SK-N-SH treated with all-trans-retinoic acid at 6 μM for 48 hours (cell line): Measurements from ENCODE around the gene FOXJ3.

ENCODE experiments used
- ATAC-seq: fragments of 200-7000 bp; cut with Tn5 transposase; 3 replicates; pipeline ENCODE4 v1.9.1; 2020; ENCODE audit warnings: mild to moderate bottlenecking, moderate library complexity
- ARNTL ChIP-seq: fragments of 450-650 bp; formaldehyde crosslinking; IDR thresholded peaks from 2 replicates; pipeline ENCODE4 v1.5.0; 2020; ENCODE audit warnings: low read depth, mild to moderate bottlenecking, moderate library complexity, borderline replicate concordance
- BACH2 ChIP-seq: fragments of 250-450 bp; sonication (Bioruptor Pico); IDR thresholded peaks from 2 replicates; pipeline ENCODE4 v1.9.0; 2021; ENCODE audit warnings: mild to moderate bottlenecking, borderline replicate concordance
- CREB5 ChIP-seq: fragments of 250-450 bp; sonication (Bioruptor Pico); IDR thresholded peaks from 2 replicates; pipeline ENCODE4 v1.5.1; 2020; ENCODE audit warnings: low read depth, mild to moderate bottlenecking, moderate library complexity
- CSDC2 ChIP-seq: fragments of 250-450 bp; sonication (Bioruptor Pico); IDR thresholded peaks from 2 replicates; pipeline ENCODE4 v1.5.0; 2020; ENCODE audit warnings: mild to moderate bottlenecking, moderate library complexity
- ESRRG ChIP-seq: fragments of 250-450 bp; sonication (Bioruptor Pico); IDR thresholded peaks from 2 replicates; pipeline ENCODE4 v1.6.1; 2021; ENCODE audit warnings: mild to moderate bottlenecking
- GLIS3 ChIP-seq: fragments of 250-450 bp; sonication (Bioruptor Pico); IDR thresholded peaks from 2 replicates; pipeline ENCODE4 v1.5.0; 2020; ENCODE audit warnings: mild to moderate bottlenecking, moderate library complexity
- OSR1 ChIP-seq: fragments of 250-450 bp; sonication (Bioruptor Pico); IDR thresholded peaks from 2 replicates; pipeline ENCODE4 v1.8.0; 2022; ENCODE audit warnings: moderate library complexity, mild to moderate bottlenecking, inconsistent platforms
- PATZ1 ChIP-seq: fragments of 250-450 bp; sonication (Bioruptor Pico); IDR thresholded peaks from 2 replicates; pipeline ENCODE4 v1.8.0; 2020; ENCODE audit warnings: mild to moderate bottlenecking, moderate library complexity, borderline replicate concordance
- POU6F1 ChIP-seq: fragments of 250-450 bp; sonication (Bioruptor Pico); IDR thresholded peaks from 2 replicates; pipeline ENCODE4 v1.8.0; 2021; ENCODE audit warnings: low read depth, mild to moderate bottlenecking, moderate library complexity, borderline replicate concordance
- PPARA ChIP-seq: fragments of 250-450 bp; sonication (Bioruptor Pico); IDR thresholded peaks from 2 replicates; pipeline ENCODE4 v1.5.0; 2020; ENCODE audit warnings: mild to moderate bottlenecking, borderline replicate concordance
- RARB ChIP-seq: fragments of 250-450 bp; sonication (Bioruptor Pico); IDR thresholded peaks from 2 replicates; pipeline ENCODE4 v1.8.0; 2021; ENCODE audit warnings: mild to moderate bottlenecking, moderate library complexity
- SNAI2 ChIP-seq: fragments of 250-450 bp; sonication (Bioruptor Pico); IDR thresholded peaks from 2 replicates; pipeline ENCODE4 v1.5.0; 2020; ENCODE audit warnings: mild to moderate bottlenecking, moderate library complexity
- TCF4 ChIP-seq: fragments of 250-450 bp; sonication (Bioruptor Pico); IDR thresholded peaks from 2 replicates; pipeline ENCODE4 v1.8.0; 2021; ENCODE audit warnings: mild to moderate bottlenecking, moderate library complexity, borderline replicate concordance
- TOX ChIP-seq: fragments of 250-450 bp; sonication (Bioruptor Pico); IDR thresholded peaks from 2 replicates; pipeline ENCODE4 v1.8.0; 2021; ENCODE audit warnings: mild to moderate bottlenecking, moderate library complexity, borderline replicate concordance
- TSHZ2 ChIP-seq: fragments of 250-450 bp; sonication (Bioruptor Pico); IDR thresholded peaks from 2 replicates; pipeline ENCODE4 v1.5.0; 2020; ENCODE audit warnings: mild to moderate bottlenecking, moderate library complexity
- ZC3H10 ChIP-seq: fragments of 250-450 bp; sonication (Bioruptor Pico); IDR thresholded peaks from 2 replicates; pipeline ENCODE4 v1.5.1; 2021; ENCODE audit warnings: mild to moderate bottlenecking, moderate library complexity
- ZFP3 ChIP-seq: fragments of 250-450 bp; sonication (Bioruptor Pico); IDR thresholded peaks from 2 replicates; pipeline ENCODE4 v1.5.0; 2020; ENCODE audit warnings: mild to moderate bottlenecking, moderate library complexity
- ZNF565 ChIP-seq: fragments of 450-650 bp; formaldehyde crosslinking; conservative IDR thresholded peaks from 2 replicates; pipeline ENCODE4 v1.5.0; 2020; ENCODE audit warnings: low read depth, mild to moderate bottlenecking, moderate library complexity
- ZNF70 ChIP-seq: fragments of 450-650 bp; formaldehyde crosslinking; IDR thresholded peaks from 2 replicates; pipeline ENCODE4 v1.5.0; 2020; ENCODE audit warnings: mild to moderate bottlenecking, moderate library complexity
- ZNF8 ChIP-seq: fragments of 450-650 bp; formaldehyde crosslinking; IDR thresholded peaks from 2 replicates; pipeline ENCODE4 v1.5.0; 2020; ENCODE audit warnings: mild to moderate bottlenecking, moderate library complexity

Gene FOXJ3

GRCh38 chr1:42369471-42369870 is 34.4 kb upstream of the FOXJ3 start:
- TF ChIP-seq ZNF8 (CRISPR knock-in tag) = no peak
- no peak for TF ChIP-seq ZNF70 (CRISPR knock-in tag)
- TF ChIP-seq POU6F1 (CRISPR knock-in tag) = no peak
- TF ChIP-seq ARNTL (CRISPR knock-in tag) = no peak
- TF ChIP-seq CSDC2 (CRISPR knock-in tag) = no peak
- no peak for TF ChIP-seq SNAI2 (CRISPR knock-in tag)
- no peak for TF ChIP-seq GLIS3 (CRISPR knock-in tag)
- TF ChIP-seq ESRRG (CRISPR knock-in tag) = no peak
- ATAC-seq = no peak

- TF ChIP-seq ESRRG (CRISPR knock-in tag) (no peak), CREB5 (CRISPR knock-in tag) (no peak), ZC3H10 (CRISPR knock-in tag) (no peak), CSDC2 (CRISPR knock-in tag) (no peak), TSHZ2 (CRISPR knock-in tag) (no peak), PPARA (no peak)
- ATAC-seq = no peak
These were observed 33.2 kb upstream of the FOXJ3 start for GRCh38 chr1:42368096-42368795.

- no peak for TF ChIP-seq CREB5 (CRISPR knock-in tag)
- TF ChIP-seq ARNTL (CRISPR knock-in tag) = no peak
- TF ChIP-seq ZNF8 (CRISPR knock-in tag) = no peak
- no peak for TF ChIP-seq TCF4 (CRISPR knock-in tag)
- TF ChIP-seq ZNF565 = no peak
- TF ChIP-seq BACH2 (CRISPR knock-in tag) = no peak
- no peak for TF ChIP-seq TOX (CRISPR knock-in tag)
- TF ChIP-seq PPARA = no peak
- TF ChIP-seq RARB (CRISPR knock-in tag) = no peak
- no peak for TF ChIP-seq ZC3H10 (CRISPR knock-in tag)
- TF ChIP-seq GLIS3 (CRISPR knock-in tag) = no peak
- no peak for TF ChIP-seq OSR1 (CRISPR knock-in tag)
- TF ChIP-seq ZFP3 (CRISPR knock-in tag) = no peak
- no peak for TF ChIP-seq PATZ1 (CRISPR knock-in tag)
- no peak for TF ChIP-seq TSHZ2 (CRISPR knock-in tag)
- ATAC-seq = no peak
These were observed 30.1 kb upstream of the FOXJ3 start for GRCh38 chr1:42365118-42365517.
